Hypothalamus (tissue), 51 donors: ENCODE results near the gene TNNI3K.

ENCODE experiments used
- DNase-seq, 51 donors: peaks; one replicate each; lab custom pipeline; 2025; lab: John Stamatoyannopoulos, UW

Gene TNNI3K

DNA sequence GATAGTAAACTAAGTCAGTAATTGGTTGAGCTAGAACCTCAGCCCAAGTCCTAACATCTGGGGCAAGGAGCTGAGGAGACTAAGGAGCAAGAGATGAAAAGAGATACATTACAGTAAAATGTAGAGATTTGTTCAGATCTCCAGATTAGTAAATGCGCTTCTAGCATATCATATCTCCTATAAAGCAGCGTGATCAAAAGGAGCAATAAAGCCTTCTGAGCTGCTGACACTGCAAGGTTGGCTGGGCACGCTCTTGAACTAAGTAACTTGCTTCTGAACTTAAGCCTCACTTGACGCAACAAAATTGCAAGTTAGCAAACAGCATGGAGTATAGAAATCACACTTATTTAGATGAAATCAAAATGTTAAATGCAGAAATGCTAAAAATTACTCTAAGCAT, 196.3 kb downstream of the TNNI3K start:
- DNase-seq: no peak

DNA sequence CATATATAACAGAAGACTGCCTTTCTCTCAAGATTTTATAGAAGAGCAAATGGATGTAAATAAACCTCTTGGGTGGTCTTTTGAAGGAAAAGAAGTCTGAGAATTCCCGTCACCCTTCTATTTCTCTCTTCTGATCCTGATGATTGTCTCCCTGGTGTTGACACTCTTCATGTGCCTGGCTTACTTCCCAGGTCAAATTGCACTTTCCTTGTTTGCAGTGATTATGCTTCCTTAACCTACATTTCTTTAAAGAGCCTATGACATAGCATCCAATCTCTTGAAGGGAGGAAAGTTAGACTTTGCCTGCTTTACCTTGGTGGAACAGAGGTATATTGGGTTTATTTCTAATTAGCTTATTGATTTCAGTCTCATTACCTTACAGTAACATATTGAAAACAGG, 197.1 kb downstream of the TNNI3K start:
- DNase-seq: no peak

DNA sequence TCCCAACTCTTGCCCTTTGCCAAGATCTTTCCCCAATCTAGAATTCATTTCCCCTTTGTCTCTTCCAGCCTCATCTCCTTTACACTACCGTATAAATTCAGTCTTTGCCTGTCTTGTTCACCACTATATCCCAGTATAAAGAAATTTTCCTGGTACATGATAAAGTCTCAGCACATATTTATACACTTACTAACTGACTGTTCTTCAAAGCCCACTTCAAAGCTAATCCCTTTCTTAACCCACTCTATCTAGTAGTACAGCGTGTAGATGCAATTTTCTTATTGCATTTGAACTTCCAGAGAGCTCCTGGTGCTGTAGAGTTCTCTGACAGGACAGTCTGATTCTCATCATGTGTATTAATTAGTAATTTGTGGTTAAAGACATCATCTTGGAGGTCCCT, 199.1 kb downstream of the TNNI3K start:
- DNase-seq: no peak

DNA sequence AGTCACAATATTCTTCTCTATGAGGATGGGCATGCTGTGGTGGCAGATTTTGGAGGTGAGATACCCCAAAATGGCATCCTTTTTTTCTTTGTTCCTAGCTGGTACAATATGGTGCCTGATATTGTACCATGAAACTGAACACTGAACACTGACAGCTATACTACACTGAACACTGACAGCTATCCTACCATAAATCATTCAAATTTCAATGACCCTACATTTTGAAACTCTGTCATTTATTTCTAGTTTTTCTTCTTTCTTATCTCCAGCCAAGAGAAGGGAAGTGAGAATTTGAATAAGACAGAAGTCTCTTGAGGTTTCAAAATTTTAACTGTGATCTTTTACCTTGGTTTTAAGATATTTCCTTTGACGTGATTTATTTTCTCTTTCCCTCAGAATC, 200.9 kb downstream of the TNNI3K start:
- DNase-seq: no peak

DNA sequence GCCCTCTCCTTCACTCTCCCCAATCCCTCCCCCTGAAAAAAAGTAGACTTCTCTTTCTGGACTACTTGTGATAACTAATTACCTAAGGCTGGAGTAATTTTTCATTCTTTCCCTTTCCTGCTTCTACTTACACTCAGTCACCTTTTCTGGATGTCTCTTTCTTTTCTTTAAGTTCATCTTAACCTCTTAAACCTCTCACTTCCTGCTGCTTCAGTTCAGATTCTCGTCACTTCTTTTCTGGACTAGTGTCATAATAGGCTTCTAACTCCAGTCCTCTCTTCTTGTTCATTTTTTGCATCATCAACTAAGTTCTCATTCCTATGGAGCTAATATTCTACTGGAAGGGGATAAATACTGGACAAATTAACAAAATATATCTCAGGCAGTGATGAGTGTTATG, 201.8 kb downstream of the TNNI3K start:
- no peak for DNase-seq

DNA sequence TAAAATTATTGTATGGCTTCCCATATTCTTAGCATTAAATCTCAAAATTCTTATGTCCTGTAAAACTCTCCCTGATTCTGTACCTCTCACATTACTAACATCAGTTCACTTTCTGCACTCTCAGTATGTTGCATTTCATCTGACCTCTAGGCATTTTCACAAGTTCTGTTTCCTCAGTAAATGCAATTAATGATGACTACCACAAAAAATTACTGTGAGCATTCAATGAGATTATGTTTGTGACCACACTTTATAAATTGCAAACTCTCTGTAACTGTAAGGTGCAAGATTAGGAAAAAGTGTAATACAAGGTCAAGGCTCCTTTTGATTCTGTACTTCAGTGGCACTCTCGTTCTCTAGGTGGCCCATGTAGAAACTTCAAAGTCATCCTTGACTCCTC, 216.8 kb downstream of the TNNI3K start:
- DNase-seq: no peak

DNA sequence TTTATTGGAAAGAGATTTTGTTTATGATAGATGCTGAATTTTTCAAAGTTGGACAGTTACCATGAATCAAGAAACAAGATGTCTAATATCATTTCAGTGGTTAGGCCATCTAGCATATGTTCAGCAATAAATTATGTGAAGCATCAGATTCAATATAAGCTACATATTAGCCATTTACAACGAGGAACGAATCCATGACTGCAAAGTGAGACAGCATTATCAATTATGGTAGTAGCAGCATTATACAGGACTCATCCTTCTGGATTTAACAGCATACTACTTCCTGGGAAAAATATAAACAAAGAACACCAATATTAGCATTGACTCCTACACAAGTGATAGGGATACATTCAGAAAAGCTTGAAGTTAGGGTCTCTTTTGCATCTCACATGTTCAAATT, 218.1 kb downstream of the TNNI3K start:
- no peak for DNase-seq

DNA sequence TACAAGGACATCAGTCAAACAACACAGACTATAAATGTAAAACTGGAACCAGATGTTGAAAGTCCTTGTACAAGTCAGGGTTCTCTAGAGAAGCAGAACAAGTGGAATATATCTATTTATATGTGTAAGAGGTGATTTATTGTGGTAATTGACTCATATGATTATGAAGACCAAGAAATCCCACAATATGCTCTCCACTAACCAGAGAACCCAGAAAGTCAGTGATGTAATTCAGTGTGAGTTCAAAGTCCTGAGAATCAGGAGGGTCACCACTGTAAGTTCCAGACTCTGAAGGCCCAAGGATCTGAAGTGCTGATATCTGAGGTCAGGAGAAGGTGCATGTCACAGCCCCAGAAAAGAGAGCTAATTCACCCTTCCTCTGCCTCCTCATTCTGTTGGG, 220.2 kb downstream of the TNNI3K start:
- no peak for DNase-seq

DNA sequence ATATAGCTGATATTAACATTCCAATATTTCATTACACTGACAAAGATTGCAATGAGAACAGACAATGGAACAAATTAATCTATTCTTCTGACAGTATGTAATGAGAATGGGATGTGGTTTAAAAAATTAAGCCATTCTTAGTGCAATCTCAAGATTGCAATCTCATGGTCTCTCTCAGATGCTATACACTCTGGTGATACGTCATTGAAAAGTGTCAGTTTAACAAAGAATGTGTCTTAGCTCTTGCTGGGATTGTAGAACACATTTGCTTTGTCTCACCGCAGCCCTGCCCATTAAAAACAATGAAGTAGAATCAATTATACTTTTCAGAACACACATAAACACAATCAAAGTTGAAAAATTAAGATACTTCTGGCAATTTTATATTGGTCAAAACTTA, 222.1 kb downstream of the TNNI3K start:
- DNase-seq: no peak

DNA sequence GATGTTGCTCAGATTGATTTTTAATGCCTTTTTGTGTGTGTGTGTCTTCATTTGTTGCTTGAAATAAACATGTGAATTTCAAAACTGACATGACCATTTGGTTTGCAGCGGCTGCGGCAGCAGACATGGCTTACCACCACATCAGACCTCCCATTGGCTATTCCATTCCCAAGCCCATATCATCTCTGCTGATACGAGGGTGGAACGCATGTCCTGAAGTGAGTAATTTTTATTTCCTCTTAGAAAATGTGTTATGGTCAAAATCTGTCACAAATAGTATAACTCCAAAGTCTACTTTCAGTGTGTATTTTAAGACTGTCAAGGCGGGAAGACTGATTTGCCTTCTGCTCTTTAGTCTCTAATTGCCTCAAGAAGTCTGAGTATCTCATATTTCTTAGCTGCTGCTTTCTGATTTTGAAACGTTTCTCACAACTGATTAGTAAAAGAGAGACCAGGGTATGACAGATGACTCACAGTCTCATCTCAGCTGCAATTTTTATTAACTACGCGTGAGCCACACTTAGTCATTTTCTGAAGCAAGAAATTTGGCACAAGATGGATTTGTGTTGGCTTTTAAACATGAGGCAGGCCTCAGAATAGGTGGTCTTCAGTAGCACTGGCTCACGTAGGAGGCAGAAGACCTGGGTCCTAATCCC, 228.3 kb downstream of the TNNI3K start:
- peak in 1 of 51 donors; percentile 41 for DNase-seq

DNA sequence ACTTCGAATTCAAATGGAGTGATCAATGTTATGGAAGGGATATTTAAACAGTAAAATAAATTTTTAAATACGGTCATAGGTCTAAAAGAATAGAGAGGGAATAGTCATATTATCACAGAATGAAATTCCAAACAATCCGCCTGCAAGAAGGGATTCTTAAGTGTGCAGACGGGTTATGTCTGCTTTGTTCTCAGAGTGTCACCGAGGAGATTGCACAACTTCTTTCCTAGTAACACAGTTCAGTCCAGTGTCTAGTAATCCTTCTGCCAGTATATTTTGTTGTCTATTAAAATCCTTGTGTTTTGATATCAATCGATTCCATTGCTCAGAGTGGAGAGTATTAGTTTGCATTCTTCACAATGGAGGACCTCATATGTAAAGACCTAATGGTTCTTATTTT, 228.8 kb downstream of the TNNI3K start:
- no peak for DNase-seq

DNA sequence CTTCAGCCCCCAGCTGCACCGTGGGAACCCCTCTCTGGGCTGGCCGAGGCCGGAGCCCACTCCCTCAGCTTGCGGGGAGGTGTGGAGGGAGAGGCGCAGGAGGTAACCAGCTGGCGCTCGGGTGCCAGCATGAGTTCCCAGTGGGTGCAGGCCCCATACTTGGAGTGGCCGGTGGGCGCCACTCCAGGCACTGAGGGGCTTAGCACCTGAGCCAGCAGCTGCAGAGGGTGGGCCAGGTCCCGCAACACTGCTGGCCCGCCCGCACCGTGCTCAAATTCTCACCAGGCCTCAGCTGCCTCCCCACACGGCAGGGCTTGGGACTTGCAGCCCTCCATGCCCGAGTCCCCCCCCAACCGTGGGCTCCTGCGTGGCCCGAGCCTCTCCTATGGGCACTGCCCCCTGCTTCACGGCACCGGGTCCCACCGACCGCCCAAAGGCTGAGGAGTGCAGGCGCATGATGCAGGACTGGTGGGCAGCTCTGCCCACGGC, 230.1 kb downstream of the TNNI3K start:
- no peak for DNase-seq

DNA sequence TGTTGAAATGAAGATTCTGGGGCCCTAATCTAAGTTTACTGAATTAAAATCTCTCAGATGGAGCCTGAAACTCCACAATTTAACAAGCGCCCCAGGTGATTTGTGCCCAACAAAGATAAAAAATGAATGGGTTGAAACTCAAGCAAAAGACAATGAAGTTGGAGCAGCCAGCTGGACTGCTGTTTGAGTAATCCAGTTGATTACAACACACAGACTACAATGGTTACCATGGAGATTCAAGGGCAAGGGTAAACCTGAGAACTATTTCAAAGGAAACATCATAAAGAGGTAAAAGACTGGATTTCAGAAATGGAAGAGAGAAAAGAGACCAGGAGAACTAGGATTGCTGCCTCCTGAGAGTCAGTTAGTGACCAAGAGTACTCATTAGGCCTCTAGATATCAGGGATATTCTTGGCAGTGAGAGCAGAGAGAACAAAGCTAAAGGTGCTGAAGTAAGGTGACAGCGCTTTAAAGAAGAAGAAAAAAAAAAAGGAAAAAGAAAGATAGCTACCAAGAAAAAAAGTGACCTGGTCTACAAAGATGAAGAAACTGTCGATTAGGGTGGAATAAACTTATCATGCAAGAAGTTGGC, 232.7 kb downstream of the TNNI3K start:
- DNase-seq: no peak

DNA sequence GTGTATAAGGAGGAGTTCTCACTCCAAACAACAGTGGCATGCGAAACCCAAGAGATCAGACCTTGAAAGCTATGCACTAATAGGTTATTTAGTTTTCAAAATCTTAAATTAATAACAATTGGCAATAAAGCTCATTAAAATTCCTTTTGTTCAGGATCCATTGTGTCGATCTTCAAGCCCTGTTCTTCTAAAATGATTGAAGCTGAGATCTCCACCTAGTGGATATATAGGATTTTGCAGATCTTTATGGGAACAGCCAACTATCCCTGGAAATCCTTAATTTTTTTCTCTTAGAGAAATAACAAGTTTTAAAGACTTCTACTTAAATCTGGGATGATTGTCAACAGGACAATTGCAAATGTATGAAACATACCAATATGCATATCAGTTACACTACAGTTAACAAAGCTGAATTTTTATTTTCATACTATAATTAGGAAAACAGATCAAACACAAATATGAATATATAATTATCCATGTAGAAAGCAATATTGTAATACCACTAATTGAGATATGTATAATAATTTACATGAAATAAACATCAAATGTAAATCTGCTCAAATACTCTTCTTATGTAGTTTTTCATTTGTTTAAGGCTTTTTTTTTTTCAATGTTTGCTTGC, 233.9 kb downstream of the TNNI3K start:
- DNase-seq: peak in 1 of 51 donors; percentile 12

DNA sequence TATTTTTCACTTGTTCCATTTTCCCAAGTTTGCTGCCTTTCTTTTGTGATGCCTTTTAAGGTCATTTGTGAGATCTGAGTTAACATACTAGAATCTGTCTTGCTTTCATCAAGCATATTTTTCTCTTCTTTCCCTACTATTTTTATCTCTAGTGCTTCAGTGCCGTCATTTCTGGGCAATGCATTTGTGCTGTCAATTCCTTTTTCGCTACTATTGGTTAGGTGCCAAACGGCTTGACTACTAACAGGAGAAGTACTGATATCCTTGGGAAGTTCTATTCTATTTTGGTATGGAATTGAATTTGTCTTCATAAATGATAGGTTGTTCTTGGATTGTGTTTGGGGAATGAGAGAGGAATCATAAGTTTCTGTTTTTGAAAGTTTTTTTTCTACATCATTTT, 235.1 kb downstream of the TNNI3K start:
- no peak for DNase-seq

DNA sequence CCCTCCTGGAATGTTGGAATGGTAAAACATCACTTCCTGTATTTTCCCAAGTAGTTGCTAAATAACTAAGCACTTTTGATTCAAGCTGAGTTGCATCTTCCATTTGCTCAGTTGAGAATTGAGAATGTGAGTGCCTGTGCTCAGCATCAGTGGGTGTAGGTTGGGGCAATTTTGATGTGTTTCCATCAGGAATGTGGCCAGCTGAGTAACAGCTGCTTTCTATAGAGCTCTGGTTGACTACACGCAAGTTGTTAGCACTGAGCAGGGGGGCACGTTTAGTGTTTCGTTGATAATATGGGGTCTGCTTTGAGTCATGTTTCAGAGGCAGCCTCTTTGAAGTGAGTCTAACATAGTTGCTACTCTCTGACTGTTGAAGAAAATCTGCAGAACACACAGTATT, 235.7 kb downstream of the TNNI3K start:
- no peak for DNase-seq

DNA sequence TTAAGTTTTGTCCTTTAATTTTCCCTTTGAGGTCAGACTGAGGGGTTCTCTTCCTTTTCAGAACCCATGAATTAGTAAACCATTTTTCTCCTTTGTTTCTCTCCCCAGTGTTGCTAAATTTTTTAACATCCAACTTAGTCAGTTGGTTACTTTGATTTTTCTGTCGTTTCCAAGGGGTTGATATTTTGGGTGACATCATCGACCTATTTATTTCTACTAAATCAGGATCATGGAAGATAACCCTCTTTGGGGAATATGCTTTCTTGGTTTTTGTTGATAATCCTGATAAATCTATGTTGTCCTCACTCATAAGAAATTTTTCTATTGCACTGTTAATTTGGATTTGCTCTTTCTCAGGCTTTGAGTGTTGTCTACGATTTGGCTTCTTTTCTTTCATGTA, 236.3 kb downstream of the TNNI3K start:
- no peak for DNase-seq

DNA sequence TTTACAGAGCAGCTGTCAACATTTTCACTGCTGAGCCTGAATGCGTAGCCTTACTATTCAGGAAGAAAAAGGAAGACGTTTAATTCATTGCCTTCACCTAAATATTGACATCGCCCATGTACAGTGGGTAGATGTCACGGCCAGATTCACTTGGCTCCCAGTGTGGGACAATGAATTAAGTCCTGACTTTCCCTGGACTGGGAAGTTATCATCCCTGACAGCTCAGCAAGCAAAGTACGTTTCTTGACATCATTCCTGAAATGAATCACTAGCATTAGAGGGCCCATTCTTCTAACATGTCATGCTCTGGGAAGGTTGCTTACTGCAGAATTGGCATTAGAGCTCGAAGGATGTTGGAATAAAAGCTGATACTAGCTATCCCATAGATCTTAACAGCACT, 239.4 kb downstream of the TNNI3K start:
- no peak for DNase-seq

DNA sequence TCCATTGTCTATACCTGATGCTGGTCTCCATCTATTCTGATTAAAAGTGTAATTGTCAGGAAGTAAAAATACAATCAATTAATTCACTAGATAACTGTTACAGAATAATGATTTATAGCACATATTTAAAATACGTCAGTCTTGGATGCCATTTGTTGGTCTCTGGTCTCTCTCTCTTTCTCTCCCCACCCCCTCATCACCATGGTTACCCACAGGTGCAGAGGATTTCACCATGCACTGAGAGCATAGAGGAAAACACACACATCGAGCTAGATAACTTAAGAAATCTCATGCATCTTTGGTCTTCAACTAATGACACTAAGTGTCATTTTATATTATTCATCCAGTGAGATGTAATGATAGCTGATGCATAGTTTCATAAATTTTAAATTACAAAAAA, 243.8 kb downstream of the TNNI3K start:
- peak in 1 of 51 donors; percentile 19 for DNase-seq

DNA sequence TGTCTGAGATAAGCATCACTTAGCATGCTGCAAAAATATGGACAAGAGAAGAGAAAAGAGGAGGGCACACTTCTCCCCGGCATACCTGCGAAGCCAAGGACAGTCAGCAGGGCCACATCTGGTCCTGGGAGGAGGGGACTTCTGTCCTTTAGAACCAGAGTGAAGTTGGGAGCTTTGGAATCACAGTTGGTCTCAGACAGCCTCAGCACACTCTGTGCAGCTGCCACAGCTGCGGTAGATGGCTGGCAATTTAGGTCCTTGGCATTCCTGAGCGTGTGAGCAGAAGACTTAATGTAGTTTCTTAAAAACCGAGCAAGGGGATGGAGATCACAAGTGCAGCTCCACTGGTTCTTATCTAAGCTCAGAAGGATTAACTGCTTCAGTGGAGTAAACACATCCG, 244.9 kb downstream of the TNNI3K start:
- peak in 1 of 51 donors; percentile 11 for DNase-seq

DNA sequence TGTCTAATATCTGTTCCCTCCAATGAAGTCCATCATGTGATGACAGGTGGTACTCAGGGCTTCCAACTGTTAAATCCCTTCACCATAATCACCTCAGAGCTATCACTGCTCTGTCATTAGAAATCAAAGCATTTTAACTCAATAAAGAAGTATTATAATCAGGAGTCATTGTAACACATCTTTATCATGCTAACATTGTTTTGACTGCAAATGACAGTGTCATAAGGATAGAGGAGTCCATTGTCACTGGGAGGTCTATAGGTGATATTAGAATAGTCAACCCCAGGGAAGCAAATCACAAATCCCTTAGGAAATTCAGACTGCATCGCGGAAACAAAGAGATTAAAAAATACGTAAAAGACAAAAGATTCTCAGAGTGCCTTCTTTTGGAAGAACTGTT, 246.4 kb downstream of the TNNI3K start:
- no peak for DNase-seq

DNA sequence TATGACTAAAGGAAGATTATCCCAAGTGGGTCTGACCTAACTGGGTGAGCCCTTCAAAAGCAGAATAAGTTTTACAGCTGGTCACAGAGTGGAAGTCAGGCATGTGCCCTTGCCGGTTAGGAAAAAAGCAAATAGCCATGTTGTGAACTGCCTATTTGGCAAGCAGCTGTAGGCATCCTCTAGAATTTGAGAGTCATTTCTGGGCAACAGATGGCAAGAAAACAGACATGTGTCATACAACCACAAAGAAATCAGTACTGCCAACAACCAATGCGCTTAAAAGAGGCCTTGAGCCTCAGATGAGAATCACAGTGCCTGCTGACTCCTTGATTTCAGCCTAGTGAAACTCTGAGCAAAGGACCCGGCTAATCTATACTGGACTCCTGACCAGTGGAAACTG, 250.4 kb downstream of the TNNI3K start:
- no peak for DNase-seq
